Measurements from ENCODE around the gene EHMT1.
"Not testable (repeated sequence)": the region's sequence is repeated elsewhere in the genome, so short reads cannot be mapped to it uniquely, and the experiment has no call there.

Gene EHMT1

GRCh38 chr9:137764171-137764671 is 145.4 kb downstream of the EHMT1 start:
- FAIRE-seq = no peak

- FAIRE-seq = no peak
These were observed 146.2 kb downstream of the EHMT1 start for GRCh38 chr9:137764981-137765380.

GRCh38 chr9:137765536-137765935 is 146.7 kb downstream of the EHMT1 start:
- FAIRE-seq = no peak

- no peak for FAIRE-seq
These were observed 152.8 kb downstream of the EHMT1 start for GRCh38 chr9:137771580-137771979.

GRCh38 chr9:137772281-137772873 is 153.6 kb downstream of the EHMT1 start:
- no peak for FAIRE-seq

GRCh38 chr9:137774775-137775386 is 156.1 kb downstream of the EHMT1 start:
- FAIRE-seq = no peak

- no peak for FAIRE-seq
These were observed 157.6 kb downstream of the EHMT1 start for GRCh38 chr9:137776306-137776995.

- FAIRE-seq = no peak
These were observed 159.0 kb downstream of the EHMT1 start for GRCh38 chr9:137777761-137778160.

GRCh38 chr9:137778336-137778735 is 159.5 kb downstream of the EHMT1 start:
- FAIRE-seq = no peak

GRCh38 chr9:137778914-137779313 is 160.1 kb downstream of the EHMT1 start:
- FAIRE-seq = no peak

- not testable (repeated sequence) for FAIRE-seq
These were observed 161.2 kb downstream of the EHMT1 start for GRCh38 chr9:137780031-137780430.

- no peak for FAIRE-seq
These were observed 163.2 kb downstream of the EHMT1 start for GRCh38 chr9:137781906-137782585.

- FAIRE-seq = no peak
These were observed 164.7 kb downstream of the EHMT1 start for GRCh38 chr9:137783521-137783920.

- no peak for FAIRE-seq
These were observed 165.2 kb downstream of the EHMT1 start for GRCh38 chr9:137784046-137784445.

- no peak for FAIRE-seq
These were observed 166.1 kb downstream of the EHMT1 start for GRCh38 chr9:137784641-137785513.

- FAIRE-seq = no peak
These were observed 166.9 kb downstream of the EHMT1 start for GRCh38 chr9:137785704-137786161.

GRCh38 chr9:137786511-137786920 is 167.7 kb downstream of the EHMT1 start:
- FAIRE-seq = no peak

- no peak for FAIRE-seq
These were observed 168.6 kb downstream of the EHMT1 start for GRCh38 chr9:137787381-137787780.

GRCh38 chr9:137787786-137788505 is 169.1 kb downstream of the EHMT1 start:
- FAIRE-seq = no peak

- no peak for FAIRE-seq
These were observed 169.9 kb downstream of the EHMT1 start for GRCh38 chr9:137788561-137789294.
